Right lobe of liver (tissue), 6 donors: Measurements from ENCODE around the gene HUS1. TPM values are rescaled to one million over a fixed set of nuclear protein-coding genes. Genes with fewer than 3 reads are reported as not detected.
"Not testable (repeated sequence)": the region's sequence is repeated elsewhere in the genome, so short reads cannot be mapped to it uniquely, and the experiment has no call there.

Experiments used
- ATAC-seq, 4 donors: fragments of 200-7000 bp; cut with Tn5 transposase; one replicate each; pipeline ENCODE4 v1.9.1; 2020; ENCODE audit warnings: mild to moderate bottlenecking in 4 of 4, moderate library complexity in 4 of 4
- DNase-seq, 3 donors: peaks; one replicate each; pipeline ENCODE4 v3.0.0-alpha.2; 2020
- H3K27ac ChIP-seq, 3 donors: fragments of 200-600 bp; one replicate each; pipeline ENCODE4 v1.8.0; 2022
- H3K27me3 ChIP-seq, 2 donors: fragments of 200-600 bp; one replicate each; pipeline ENCODE4 v1.8.0; 2022
- H3K36me3 ChIP-seq, 4 donors: fragments of 200-600 bp; sonication (generic) in 1 of 4; one replicate each; pipeline versions ENCODE4 v1.5.1 to v1.8.0; 2017 to 2022; ENCODE audit warnings: control low read depth in 1 of 4
- H3K4me1 ChIP-seq, 4 donors: fragments of 200-600 bp; sonication (generic) in 1 of 4; one replicate each; pipeline versions ENCODE4 v1.5.1 to v1.8.0; 2017 to 2022; ENCODE audit warnings: control low read depth in 1 of 4
- H3K4me3 ChIP-seq, 3 donors: fragments of 200-600 bp; one replicate each; pipeline ENCODE4 v1.8.0; 2022
- H3K9me3 ChIP-seq, 4 donors: fragments of 200-600 bp; sonication (generic) in 1 of 4; one replicate each; pipeline versions ENCODE4 v1.5.1 to v1.8.0; 2017 to 2022; ENCODE audit warnings: control low read depth in 1 of 4
- CTCF ChIP-seq, 4 donors: fragments of 200-600 bp in 3 of 4; fragments of 450-650 bp in 1 of 4; IDR thresholded peaks; one replicate each; pipeline versions ENCODE4 v1.5.1 to v1.8.0; 2016 to 2022; ENCODE audit warnings: antibody characterized with exemption in 4 of 4, mild to moderate bottlenecking in 2 of 4
- POLR2A ChIP-seq: fragments of 450-650 bp; IDR thresholded peaks from one replicate; pipeline ENCODE4 v1.6.1; 2017; ENCODE audit warnings: antibody characterized with exemption, mild to moderate bottlenecking
- WGBS: methylation state at CpG from one replicate; pipeline ENCODE4 v1.1.6; 2018; ENCODE audit warnings: low coverage, low lambda C conversion rate; ENCODE audit not compliant: insufficient coverage; ENCODE audit errors: missing lambda C conversion rate; 5-methylcytosine and 5-hydroxymethylcytosine counted together
- intact Hi-C, 2 donors: fragments of 100-400 bp; cut with DNase I; formaldehyde crosslinking; loops; one replicate each; pipeline versions ENCODE4 v1.11.2 to v1.14.1; 2022
- total RNA-seq, 6 experiments: library from RNA; depleted of rRNA in 2 of 6; stranded (reverse); fragments of >200 nt in 2 of 6; fragmentation: NEBNext Ultra II Directional in 3 of 6; extraction: Animal tissue kit (Norgen Biotek cat#: 25700) in 3 of 6; gene quantifications; one replicate each; pipeline versions ENCODE4 v1.1.0 to v1.2.4, GENCODE V29; 2016 to 2023
- donor health status: DM: no; HTN: yes; CAD: no.
- donor health status: DM: no; HTN: no; CAD: no.
- donor health status: DM: no; HTN: no; CAD: no.
- donor health status: DM: no; HTN: yes; CAD: no.
- donor health status: DM: no; HTN: yes; CAD: no.

The HUS1 gene
- total RNA-seq, 6 experiments from 2014 or later: 16.1 to 40.5 (median 25.5) TPM

- intact Hi-C loops: loop anchor here in 1 of 2 donors (5.0 kb wide), 1 partner anchor 161 kb away; no protein-coding TSS in a partner anchor
- WGBS: 75% methylated on average over 7 of the region's 7 CpGs
- no peak for DNase-seq
- no peaks in the 10 kb centered on the region for H3K36me3 ChIP-seq
- peaks cover 0 to 8% (median 0%) of the 10 kb centered on the region in 4 donors for H3K4me1 ChIP-seq
- no peak overlapping the region for H3K4me3 ChIP-seq
- no peaks in the 10 kb centered on the region for H3K9me3 ChIP-seq
- no peaks in the 10 kb centered on the region for H3K27me3 ChIP-seq
- TF ChIP-seq CTCF (IDR thresholded peaks at IDR 0.05) (no peak), POLR2A (no peak)
- H3K27ac ChIP-seq: no peak overlapping the region
- peak; percentile 10 to 49 (median 16) for ATAC-seq
These were observed 32.6 kb downstream of the HUS1 start for GRCh38 chr7:47946581-47947354.

GRCh38 chr7:47945261-47946015 lies 34.0 kb downstream of the HUS1 start:
- intact Hi-C loops: loop anchor here in 1 of 2 donors (5.0 kb wide), 1 partner anchor 162 kb away; no protein-coding TSS in a partner anchor

GRCh38 chr7:47944536-47945260 lies 34.7 kb downstream of the HUS1 start:
- H3K27ac ChIP-seq: no peak overlapping the region
- WGBS: 46% methylated on average over 5 of the region's 12 CpGs
- intact Hi-C loops: loop anchor here in 1 of 2 donors (5.0 kb wide), 1 partner anchor 163 kb away; no protein-coding TSS in a partner anchor
- TF ChIP-seq CTCF (IDR thresholded peaks at IDR 0.05): no peak
- no peak for TF ChIP-seq POLR2A
- H3K4me1 ChIP-seq: no peaks in the 10 kb centered on the region
- no peak overlapping the region for H3K4me3 ChIP-seq
- no peaks in the 10 kb centered on the region for H3K36me3 ChIP-seq
- no peak for ATAC-seq
- no peaks in the 10 kb centered on the region for H3K9me3 ChIP-seq
- no peaks in the 10 kb centered on the region for H3K27me3 ChIP-seq
- no peak for DNase-seq

More at GRCh38 chr7:47945261-47946015, 34.0 kb downstream of the HUS1 start:
- TF ChIP-seq POLR2A: no peak
- TF ChIP-seq CTCF (IDR thresholded peaks at IDR 0.05): peak; percentile 76 to 85 (median 84)
- Histone ChIP-seq H3K4me1 (no peaks in the 10 kb centered on the region), H3K9me3 (no peaks in the 10 kb centered on the region), H3K4me3 (no peak overlapping the region), H3K27ac (no peak overlapping the region), H3K27me3 (no peaks in the 10 kb centered on the region), H3K36me3 (no peaks in the 10 kb centered on the region)
- peak; percentile 59 to 80 (median 68) for ATAC-seq
- peak; percentile 70 to 78 (median 76) for DNase-seq
- 16% methylated on average over 7 of the region's 8 CpGs for WGBS

- Histone ChIP-seq H3K4me1 (no peaks in the 10 kb centered on the region), H3K4me3 (no peak overlapping the region), H3K27me3 (no peaks in the 10 kb centered on the region), H3K27ac (no peak overlapping the region), H3K9me3 (no peaks in the 10 kb centered on the region), H3K36me3 (no peaks in the 10 kb centered on the region)
- WGBS: 71% methylated on average over 7 of the region's 8 CpGs
- TF ChIP-seq POLR2A (no peak), CTCF (IDR thresholded peaks at IDR 0.05) (no peak)
- intact Hi-C loops: no loop called here
- ATAC-seq (peak in 1 of 4 donors; percentile 5), DNase-seq (no peak)
These were observed 35.5 kb downstream of the HUS1 start for GRCh38 chr7:47943676-47944474.

GRCh38 chr7:47942651-47943050 lies 36.8 kb downstream of the HUS1 start:
- H3K4me1 ChIP-seq, H3K4me3 ChIP-seq, H3K27me3 ChIP-seq, H3K9me3 ChIP-seq, DNase-seq, H3K36me3 ChIP-seq, ATAC-seq, H3K27ac ChIP-seq, intact Hi-C loops: not testable (repeated sequence)
- 92% methylated on average over 8 of the region's 10 CpGs for WGBS
